Stimulated activated CD8-positive, alpha-beta memory T cell treated with anti-CD3 and anti-CD28 coated beads, Interleukin-4, amount 100 ng/mL, for 4 hours (primary cell): ENCODE measurements around the gene TRIM22.

Source experiments
- DNase-seq, 2 donors: peaks; one replicate each; pipeline ENCODE4 v3.0.0-alpha.2; 2020; ENCODE audit warnings: low read depth in 2 of 2, low spot score in 1 of 2

Gene TRIM22

DNA sequence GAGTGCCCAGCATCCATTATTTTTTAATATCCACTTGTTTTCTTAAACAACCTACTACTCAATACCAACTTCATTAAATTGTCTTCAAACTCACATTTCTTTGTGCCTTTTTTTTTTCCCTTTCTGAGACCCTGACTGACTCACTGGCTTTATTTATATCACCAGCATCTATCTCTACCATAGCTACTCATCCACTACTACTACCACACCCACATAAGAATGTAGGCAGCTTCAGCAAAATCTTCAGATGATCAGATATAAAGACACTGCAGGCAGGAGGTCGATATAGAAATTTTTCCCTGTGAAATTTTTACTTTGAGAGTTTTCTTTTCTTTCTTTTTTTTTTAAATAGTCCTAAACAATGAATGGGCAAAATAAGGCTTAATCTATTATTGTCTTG is 48.8 kb downstream of the TRIM22 start:
- DNase-seq: no peak

GRCh38 chr11:5746614-5747013 is 57.0 kb downstream of the TRIM22 start:
- no peak for DNase-seq

- DNase-seq: no peak
Observed at GRCh38 chr11:5749836-5750235, 60.2 kb downstream of the TRIM22 start.

DNA sequence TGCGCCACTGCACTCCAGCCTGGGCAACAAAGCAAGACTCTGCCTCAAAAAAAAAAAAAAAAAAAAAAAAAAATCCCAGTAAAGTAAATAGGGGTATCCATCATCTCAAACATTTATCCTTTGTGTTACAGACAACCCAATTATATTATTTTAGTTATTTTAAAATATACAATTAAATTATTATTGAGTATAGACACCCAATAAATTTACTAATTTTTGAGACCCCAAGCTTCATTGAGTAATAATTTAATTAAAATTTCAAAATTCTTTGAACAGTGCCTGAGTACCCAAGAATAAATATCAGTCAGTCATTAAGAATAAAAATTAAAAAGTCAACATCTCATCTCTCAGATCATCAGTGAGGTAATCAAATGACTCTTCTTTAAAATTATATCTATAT is 64.4 kb downstream of the TRIM22 start, which contains the start of gene OR52N4:
Gene OR52N4, plus strand, starts transcription at position 301 of the 400 bp plus-strand sequence. CDS start 498 bp downstream, outside the sequence.
- DNase-seq: no peak
